Measurements from ENCODE around the gene ENPEP. TPM values are rescaled to one million over a fixed set of nuclear protein-coding genes. Genes with fewer than 3 reads are reported as not detected.
A peak's percentile ranks its signal among the peaks of the same experiment; 100 is the strongest.
"Not testable (repeated sequence)": the region's sequence is repeated elsewhere in the genome, so short reads cannot be mapped to it uniquely, and the experiment has no call there.

ENPEP gene
- polyA plus RNA-seq (ENCODE audit: insufficient read length): 222 TPM
- long read RNA-seq, donor 1, full-length matches to known transcripts: 27 of 79 reads
- long read RNA-seq, donor 1, partial matches to known transcripts: 52 of 79 reads
- long read RNA-seq, donor 1, other reads (novel, unspliced or antisense): 0 of 79 reads
- long read RNA-seq, donor 2, full-length matches to known transcripts: 22 of 22 reads
- long read RNA-seq, donor 2, partial matches to known transcripts: 0 of 22 reads
- long read RNA-seq, donor 2, other reads (novel, unspliced or antisense): 0 of 22 reads
- long read RNA-seq, donor 3, full-length matches to known transcripts: 22 of 51 reads
- long read RNA-seq, donor 3, partial matches to known transcripts: 29 of 51 reads
- long read RNA-seq, donor 3, other reads (novel, unspliced or antisense): 0 of 51 reads
- long read RNA-seq, donor 4: 0 reads
- long read RNA-seq, donor 5, full-length matches to known transcripts: 27 of 64 reads
- long read RNA-seq, donor 5, partial matches to known transcripts: 37 of 64 reads
- long read RNA-seq, donor 5, other reads (novel, unspliced or antisense): 0 of 64 reads
- long read RNA-seq, donor 6, full-length matches to known transcripts: 20 of 62 reads
- long read RNA-seq, donor 6, partial matches to known transcripts: 32 of 62 reads
- long read RNA-seq, donor 6, other reads (novel, unspliced or antisense): 10 of 62 reads
- long read RNA-seq, donor 7, full-length matches to known transcripts: 34 of 84 reads
- long read RNA-seq, donor 7, partial matches to known transcripts: 50 of 84 reads
- long read RNA-seq, donor 7, other reads (novel, unspliced or antisense): 0 of 84 reads
- long read RNA-seq, donor 8, full-length matches to known transcripts: 7 of 21 reads
- long read RNA-seq, donor 8, partial matches to known transcripts: 14 of 21 reads
- long read RNA-seq, donor 8, other reads (novel, unspliced or antisense): 0 of 21 reads

- peak; percentile 60 for DNase-seq
Observed at GRCh38 chr4:110475881-110476818, at the start of gene ENPEP. TSS of gene ENPEP (plus strand) at chr4:110476155. CDS start at chr4:110476415, 260 bp downstream.

DNA sequence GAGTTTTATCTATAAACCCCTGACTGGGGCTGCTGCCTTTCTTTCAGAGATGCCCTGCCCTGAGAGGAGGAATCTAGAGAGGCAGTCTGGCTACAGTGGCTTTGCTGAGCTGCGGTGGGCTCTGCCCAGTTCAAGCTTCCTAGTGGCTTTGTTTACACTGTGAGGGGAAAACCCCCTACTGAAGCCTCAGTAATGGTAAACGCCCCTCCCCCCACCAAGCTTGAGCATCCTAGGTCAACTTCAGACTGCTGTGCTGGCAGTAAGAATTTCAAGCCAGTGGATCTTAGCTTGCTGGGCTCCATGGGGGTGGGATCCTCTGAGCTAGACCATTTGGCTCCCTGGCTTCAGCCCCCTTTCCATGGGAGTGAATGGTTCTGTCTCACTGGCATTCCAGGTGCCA is 44.1 kb upstream of the ENPEP start:
- DNase-seq: not testable (repeated sequence)

DNA sequence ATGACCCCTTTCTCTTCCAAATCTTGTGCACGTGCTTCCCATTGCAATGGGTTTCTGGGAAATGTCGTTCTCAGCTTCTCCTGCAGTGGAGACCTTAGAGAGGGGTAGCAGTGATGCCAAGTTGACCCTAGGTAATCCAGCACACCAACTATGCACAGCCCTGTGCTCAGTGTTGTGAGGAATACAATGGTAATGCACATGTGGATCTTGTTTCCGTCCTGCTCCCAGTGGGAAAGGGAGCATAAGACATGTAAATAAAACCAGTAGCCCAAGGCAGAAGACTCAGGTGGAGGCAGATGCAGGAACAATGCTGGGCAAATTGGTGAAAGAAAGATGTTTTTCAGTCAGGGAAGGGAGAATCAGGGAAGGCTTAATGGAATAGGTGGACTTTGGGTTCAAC is 38.7 kb upstream of the ENPEP start:
- not testable (repeated sequence) for DNase-seq

- DNase-seq: not testable (repeated sequence)
Observed at GRCh38 chr4:110439209-110439608, 36.7 kb upstream of the ENPEP start.

- DNase-seq: no peak
Observed at GRCh38 chr4:110442309-110442708, 33.6 kb upstream of the ENPEP start.

- no peak for DNase-seq
Observed at GRCh38 chr4:110442788-110443187, 33.2 kb upstream of the ENPEP start.

DNA sequence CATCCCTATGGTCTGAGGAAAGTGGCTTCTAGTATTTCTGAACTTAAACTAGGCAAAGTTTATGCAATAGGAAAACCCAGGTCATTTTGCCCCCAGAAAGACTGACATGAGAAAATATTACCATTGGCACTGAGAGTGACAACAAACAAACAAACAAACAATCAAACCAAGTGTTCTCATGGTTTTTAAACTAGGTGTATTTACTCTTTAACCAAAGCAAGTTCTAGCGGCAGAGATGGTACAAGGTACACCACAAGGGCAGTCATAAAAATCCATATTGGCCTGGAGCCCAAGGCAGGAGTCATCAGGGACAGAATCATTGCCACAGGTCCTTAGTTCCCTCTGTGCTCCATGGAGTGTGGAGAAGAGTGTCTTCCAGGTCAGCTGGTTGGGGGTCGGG is 26.0 kb upstream of the ENPEP start:
- DNase-seq: no peak

DNA sequence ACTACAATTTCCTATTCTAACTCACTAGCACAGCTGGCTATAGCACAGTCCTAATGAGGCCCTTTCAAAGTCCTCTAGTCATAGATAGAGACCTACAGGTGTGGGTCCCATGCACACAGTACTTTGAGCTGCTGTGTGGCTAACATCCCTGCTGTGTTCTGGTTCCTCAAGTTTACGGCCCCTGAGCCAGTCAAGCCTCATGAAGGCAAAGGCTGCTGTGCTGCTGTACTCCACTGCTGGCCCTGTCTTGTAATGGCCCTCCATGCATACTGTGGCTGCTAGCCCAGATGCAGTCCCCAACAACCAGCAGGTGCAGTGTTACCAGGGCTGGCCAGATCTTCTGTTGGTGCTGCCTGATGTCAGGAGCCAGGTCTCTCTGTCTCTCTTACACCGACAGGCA is 23.4 kb upstream of the ENPEP start:
- no peak for DNase-seq

GRCh38 chr4:110454441-110454840 is 21.5 kb upstream of the ENPEP start:
- DNase-seq: no peak

GRCh38 chr4:110458494-110459266 is 17.3 kb upstream of the ENPEP start:
- DNase-seq: no peak

DNA sequence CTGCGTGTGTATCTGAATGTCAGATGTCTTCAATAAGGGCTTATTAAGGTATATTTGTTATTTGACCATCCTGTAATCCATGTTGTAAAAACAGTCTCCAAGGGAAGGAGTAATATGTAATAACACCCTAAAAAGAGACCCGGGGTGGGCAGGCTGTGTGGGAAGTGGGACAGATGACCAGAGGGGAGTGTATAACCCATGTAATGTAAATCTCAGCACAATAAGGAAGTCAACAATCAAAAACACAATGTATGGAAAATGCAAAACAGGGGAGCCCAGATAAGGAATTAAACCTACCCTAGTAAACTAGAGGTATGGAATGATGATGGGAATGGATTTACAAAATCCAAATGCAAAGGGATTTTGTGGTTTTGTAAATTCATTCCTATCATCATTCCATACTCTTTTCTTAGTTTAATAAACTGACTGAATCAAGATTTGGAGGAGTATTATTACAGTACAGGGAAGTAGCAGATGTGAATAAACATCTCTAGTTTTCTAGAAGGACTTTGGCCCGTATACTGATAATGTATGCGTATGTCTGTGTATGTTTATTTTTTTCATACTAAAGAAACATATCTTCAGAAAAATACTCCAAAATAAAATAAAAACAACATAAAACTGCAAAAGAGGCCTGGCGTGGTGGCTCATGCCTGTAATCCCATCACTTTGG is 15.7 kb upstream of the ENPEP start:
- no peak for DNase-seq

DNA sequence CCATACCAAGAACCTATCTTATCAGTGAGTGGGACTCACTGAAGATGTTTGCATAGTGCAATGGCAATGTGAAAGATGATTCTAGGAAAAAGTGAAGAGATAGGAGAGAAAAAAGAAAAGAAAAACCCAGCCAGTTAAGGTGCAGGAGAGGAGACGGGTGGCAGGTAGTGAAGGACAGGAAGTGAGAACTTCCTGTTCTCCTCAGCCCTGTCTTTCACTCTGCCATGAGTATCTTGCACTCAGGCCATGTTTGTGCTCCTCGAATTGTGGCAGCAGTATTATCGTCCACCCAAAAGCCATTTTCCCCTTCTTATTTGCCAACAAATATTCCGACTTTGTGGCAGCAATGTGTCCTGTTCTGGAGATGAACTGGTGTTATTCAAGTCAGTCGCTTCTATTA is 8.6 kb upstream of the ENPEP start:
- no peak for DNase-seq

DNA sequence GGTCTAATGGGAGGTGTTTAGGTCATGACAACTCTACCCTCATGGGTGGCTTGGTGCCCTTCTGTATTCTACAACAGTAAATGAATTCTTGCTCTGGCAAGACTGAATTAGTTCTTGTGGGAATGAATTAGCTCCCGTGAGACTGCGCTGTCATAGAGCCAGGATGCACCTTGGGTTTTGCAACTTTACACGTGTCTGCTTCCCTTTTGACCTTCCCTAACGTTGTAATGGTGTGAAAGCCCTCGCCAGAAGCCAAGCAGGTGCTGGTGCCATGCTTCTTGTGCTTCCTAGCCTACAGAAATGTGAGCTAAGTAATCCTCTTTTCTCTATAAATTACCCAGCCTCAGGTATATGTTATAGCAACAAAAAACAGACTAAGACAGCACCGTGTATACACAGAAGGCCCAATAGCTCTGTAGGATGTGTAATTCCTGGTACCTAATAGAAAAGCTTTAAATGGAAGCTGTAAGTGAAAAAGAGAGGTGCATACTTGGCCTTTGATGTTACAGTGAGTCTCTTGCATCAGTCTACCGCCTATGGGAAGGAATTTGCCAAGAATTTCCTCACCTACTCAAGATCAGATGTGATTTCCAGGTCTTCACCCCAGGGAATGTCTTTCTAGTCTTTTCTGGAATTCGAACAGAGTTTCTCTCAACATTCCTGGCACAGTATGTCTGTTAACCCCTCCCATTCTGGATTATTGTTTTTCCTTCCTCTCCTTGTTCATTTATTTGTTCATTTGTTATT is 3.2 kb upstream of the ENPEP start:
- DNase-seq: no peak

- DNase-seq: no peak
Observed at GRCh38 chr4:110474481-110474880, 1.5 kb upstream of the ENPEP start.

GRCh38 chr4:110475080-110475479 is 875 bp upstream of the ENPEP start:
- DNase-seq: not testable (repeated sequence)

- DNase-seq: no peak
Observed at GRCh38 chr4:110477836-110478235, 1.9 kb downstream of the ENPEP start.

DNA sequence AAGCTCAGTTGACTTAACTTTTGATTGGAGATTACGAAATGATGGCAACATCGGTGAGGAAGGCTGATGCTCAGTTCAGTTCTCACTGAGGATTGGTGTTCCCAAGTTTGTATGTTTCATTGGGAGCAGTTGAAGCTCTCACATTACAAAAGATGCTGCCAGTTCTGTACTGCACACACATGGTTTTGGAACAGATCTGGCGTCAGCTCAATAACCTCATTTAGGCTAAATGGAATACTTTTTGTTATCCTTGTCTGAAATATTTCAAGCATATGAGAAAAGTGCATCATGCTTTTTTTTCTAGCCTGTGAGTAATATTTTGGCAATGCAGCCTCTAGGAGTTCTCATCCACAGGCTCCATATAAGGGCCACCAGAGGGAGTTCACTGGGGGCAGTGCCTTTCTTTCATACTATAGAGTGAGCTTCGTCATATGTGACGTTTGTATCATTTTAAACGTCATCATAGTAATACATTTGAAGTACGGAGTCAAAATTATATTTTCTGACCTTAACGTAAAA is 4.1 kb downstream of the ENPEP start:
- no peak for DNase-seq

DNA sequence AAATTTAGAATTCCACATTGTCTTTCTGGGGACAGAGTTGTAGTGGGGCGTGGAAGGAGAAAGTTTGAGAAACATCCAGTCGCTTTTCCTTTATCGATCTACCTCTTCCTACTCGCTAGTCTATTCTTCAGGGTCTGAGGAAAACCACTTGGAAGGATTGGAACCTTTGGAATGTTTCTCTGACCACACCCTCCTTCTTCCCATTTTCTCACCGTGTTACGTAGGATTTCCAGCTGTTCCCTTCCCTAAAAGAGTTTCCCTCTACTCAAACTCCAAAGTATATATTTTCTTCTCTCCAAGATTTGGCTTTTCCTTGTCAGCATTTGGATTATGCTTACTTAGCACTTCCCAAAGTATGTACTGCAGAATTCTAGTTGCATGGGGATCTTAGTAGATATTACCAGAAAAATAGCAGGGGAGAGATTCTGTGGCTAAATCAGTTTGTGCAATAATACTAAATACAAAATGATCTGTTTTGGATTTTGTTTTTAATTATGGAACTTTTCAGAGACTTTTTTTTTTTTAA is 4.9 kb downstream of the ENPEP start:
- DNase-seq: no peak

- DNase-seq: no peak
Observed at GRCh38 chr4:110483516-110483915, 7.6 kb downstream of the ENPEP start.
